CD4-positive, alpha-beta T cell treated with Interleukin-15 for 1 hour (primary cell): Measurements from ENCODE around the gene KMT2C.
"Not testable (repeated sequence)": the region's sequence is repeated elsewhere in the genome, so short reads cannot be mapped to it uniquely, and the experiment has no call there.

Experiments
- DNase-seq: peaks from one replicate; pipeline ENCODE4 v3.0.0-alpha.2; 2020

KMT2C gene

GRCh38 chr7:152286972-152287371 lies 148.8 kb downstream of the KMT2C start:
- not testable (repeated sequence) for DNase-seq

- not testable (repeated sequence) for DNase-seq
These were observed 149.6 kb downstream of the KMT2C start for GRCh38 chr7:152286219-152286618.

- not testable (repeated sequence) for DNase-seq
These were observed 150.8 kb downstream of the KMT2C start for GRCh38 chr7:152284998-152285397.

- DNase-seq = not testable (repeated sequence)
These were observed 158.1 kb downstream of the KMT2C start for GRCh38 chr7:152277687-152278086.

- DNase-seq = not testable (repeated sequence)
These were observed 165.4 kb downstream of the KMT2C start for GRCh38 chr7:152270427-152270826.

GRCh38 chr7:152266859-152267258 lies 168.9 kb downstream of the KMT2C start:
- not testable (repeated sequence) for DNase-seq

GRCh38 chr7:152264915-152265314 lies 170.9 kb downstream of the KMT2C start:
- DNase-seq = not testable (repeated sequence)

- DNase-seq = not testable (repeated sequence)
These were observed 173.7 kb downstream of the KMT2C start for GRCh38 chr7:152262146-152262545.

- DNase-seq = not testable (repeated sequence)
These were observed 176.2 kb downstream of the KMT2C start for GRCh38 chr7:152259645-152260044.

GRCh38 chr7:152247851-152248250 lies 188.0 kb downstream of the KMT2C start:
- DNase-seq = not testable (repeated sequence)

GRCh38 chr7:152245417-152245816 lies 190.4 kb downstream of the KMT2C start:
- not testable (repeated sequence) for DNase-seq

GRCh38 chr7:152243464-152243863 lies 192.3 kb downstream of the KMT2C start:
- DNase-seq = not testable (repeated sequence)

- peak; percentile 18 for DNase-seq
These were observed 194.5 kb downstream of the KMT2C start for GRCh38 chr7:152241301-152241700.

GRCh38 chr7:152236306-152236705 lies 199.5 kb downstream of the KMT2C start:
- not testable (repeated sequence) for DNase-seq

- DNase-seq = not testable (repeated sequence)
These were observed 201.4 kb downstream of the KMT2C start for GRCh38 chr7:152234421-152234820.

- no peak for DNase-seq
These were observed 204.7 kb downstream of the KMT2C start for GRCh38 chr7:152231089-152231488.

GRCh38 chr7:152219556-152219955 lies 216.2 kb downstream of the KMT2C start:
- DNase-seq = not testable (repeated sequence)

GRCh38 chr7:152208766-152209165 lies 227.0 kb downstream of the KMT2C start:
- not testable (repeated sequence) for DNase-seq

GRCh38 chr7:152204417-152204816 lies 231.4 kb downstream of the KMT2C start:
- not testable (repeated sequence) for DNase-seq

GRCh38 chr7:152203095-152203494 lies 232.7 kb downstream of the KMT2C start:
- DNase-seq = no peak

- DNase-seq = no peak
These were observed 233.7 kb downstream of the KMT2C start for GRCh38 chr7:152202056-152202455.

- DNase-seq = no peak
These were observed 235.4 kb downstream of the KMT2C start for GRCh38 chr7:152200395-152200794.

- DNase-seq = no peak
These were observed 239.4 kb downstream of the KMT2C start for GRCh38 chr7:152196391-152196790.

- no peak for DNase-seq
These were observed 241.9 kb downstream of the KMT2C start for GRCh38 chr7:152193880-152194279.

GRCh38 chr7:152189061-152189460 lies 246.7 kb downstream of the KMT2C start:
- DNase-seq = no peak

GRCh38 chr7:152185558-152185957 lies 250.2 kb downstream of the KMT2C start:
- no peak for DNase-seq
